Measurements from ENCODE around the gene PPP2R5A. TPM values are rescaled to one million over a fixed set of nuclear protein-coding genes. Genes with fewer than 3 reads are reported as not detected.

Gene PPP2R5A
- polyA plus RNA-seq, 3 donors, result 28.1 to 38.4 (median 31.1) TPM

DNA sequence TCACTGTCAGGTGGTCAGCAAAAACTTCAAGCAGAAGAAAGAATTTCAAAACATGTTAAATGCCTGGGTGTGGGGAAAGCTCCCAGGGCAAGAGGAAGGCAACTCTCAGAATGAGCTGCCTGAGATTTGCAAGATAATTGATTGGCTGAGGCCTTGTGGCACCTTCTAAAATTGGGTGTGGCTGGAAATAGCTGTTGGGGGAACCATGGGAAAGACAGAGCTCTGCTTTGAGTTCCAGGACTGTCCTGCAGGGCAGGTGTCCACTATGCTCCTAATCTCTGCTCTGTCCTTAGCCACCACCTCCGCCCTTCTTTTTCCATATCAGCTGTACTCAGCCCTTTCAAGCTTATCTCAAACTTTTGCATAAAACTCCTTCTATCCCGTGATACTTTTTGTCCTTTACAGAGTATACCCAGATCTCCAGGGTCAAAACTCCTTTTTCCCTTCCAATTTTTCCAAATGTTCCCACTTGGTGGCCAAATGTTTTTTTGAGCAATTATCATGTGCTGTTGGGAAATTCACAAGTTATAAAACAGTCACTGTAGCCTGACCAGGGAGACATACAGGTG, 23.8 kb upstream of the PPP2R5A start:
- no peaks in the 10 kb centered on the region for H3K9me3 ChIP-seq (replicated peaks in 1 of 2; ENCODE audit: control insufficient read depth in 1 of 2, insufficient read depth in 1 of 2, low read length in 2 of 2)
- intact Hi-C loops (cut with micrococcal nuclease), result loop anchor here in 1 of 2 donors (5.0 kb wide), 1 partner anchor 44 kb away; no protein-coding TSS in a partner anchor
- H4K20me1 ChIP-seq (ENCODE audit: insufficient read depth, low read length), result no peaks in the 10 kb centered on the region
- no peaks in the 10 kb centered on the region for H3K27me3 ChIP-seq (ENCODE audit: control insufficient read depth in 2 of 2, insufficient read depth in 2 of 2, low read length in 2 of 2)
- H3K9ac ChIP-seq (ENCODE audit: insufficient read depth, low read length, poor library complexity, severe bottlenecking), result no peak overlapping the region
- DNase-seq, result no peak
- Mint-ChIP-seq H3K27me3 (ENCODE audit: low read depth in 3 of 3) (no peaks in the 10 kb centered on the region), H3K9me3 (peaks cover 0 to 6% (median 0%) of the 10 kb centered on the region in 7 donors), H3K4me3 (no peak overlapping the region), H3K36me3 (peaks cover 4 to 10% of the 10 kb centered on the region in 2 donors), H3K4me1 (peaks cover 50% of the 10 kb centered on the region), H3K27ac (peak overlapping the region in 4 of 7 donors; percentile 35 to 51 (median 40))
- peak overlapping the region; percentile 19 for H2AFZ ChIP-seq (ENCODE audit: insufficient read depth, low read depth, low read length, poor library complexity, severe bottlenecking)
- no peaks in the 10 kb centered on the region for H3K36me3 ChIP-seq (replicated peaks in 1 of 2; ENCODE audit: control insufficient read depth in 1 of 2, insufficient read depth in 2 of 2, low read length in 2 of 2)
- H3K4me1 ChIP-seq (ENCODE audit: control insufficient read depth in 1 of 2, insufficient read depth in 2 of 2, low read length in 2 of 2), result peaks cover 39 to 48% of the 10 kb centered on the region in 2 donors
- WGBS (ENCODE audit: insufficient coverage), result 90% methylated on average over 1 of the region's 2 CpGs
- H3K4me2 ChIP-seq (replicated peaks; ENCODE audit: extremely low read depth, low read length, poor library complexity, severe bottlenecking), result no peak overlapping the region
- TF ChIP-seq, protein P1, sequence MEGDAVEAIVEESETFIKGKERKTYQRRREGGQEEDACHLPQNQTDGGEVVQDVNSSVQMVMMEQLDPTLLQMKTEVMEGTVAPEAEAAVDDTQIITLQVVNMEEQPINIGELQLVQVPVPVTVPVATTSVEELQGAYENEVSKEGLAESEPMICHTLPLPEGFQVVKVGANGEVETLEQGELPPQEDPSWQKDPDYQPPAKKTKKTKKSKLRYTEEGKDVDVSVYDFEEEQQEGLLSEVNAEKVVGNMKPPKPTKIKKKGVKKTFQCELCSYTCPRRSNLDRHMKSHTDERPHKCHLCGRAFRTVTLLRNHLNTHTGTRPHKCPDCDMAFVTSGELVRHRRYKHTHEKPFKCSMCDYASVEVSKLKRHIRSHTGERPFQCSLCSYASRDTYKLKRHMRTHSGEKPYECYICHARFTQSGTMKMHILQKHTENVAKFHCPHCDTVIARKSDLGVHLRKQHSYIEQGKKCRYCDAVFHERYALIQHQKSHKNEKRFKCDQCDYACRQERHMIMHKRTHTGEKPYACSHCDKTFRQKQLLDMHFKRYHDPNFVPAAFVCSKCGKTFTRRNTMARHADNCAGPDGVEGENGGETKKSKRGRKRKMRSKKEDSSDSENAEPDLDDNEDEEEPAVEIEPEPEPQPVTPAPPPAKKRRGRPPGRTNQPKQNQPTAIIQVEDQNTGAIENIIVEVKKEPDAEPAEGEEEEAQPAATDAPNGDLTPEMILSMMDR (IDR thresholded peaks at IDR 0.05), result no peak
- H3K27ac ChIP-seq (ENCODE audit: low read depth in 1 of 2, low read length in 2 of 2), result peak overlapping the region in 1 of 2 donors; percentile 26
- no peaks in the 10 kb centered on the region for H3K79me2 ChIP-seq (ENCODE audit: insufficient read depth, low read length)
- H3K4me3 ChIP-seq (replicated peaks in 1 of 3; ENCODE audit: low read depth in 2 of 3, low read length in 3 of 3), result no peak overlapping the region

DNA sequence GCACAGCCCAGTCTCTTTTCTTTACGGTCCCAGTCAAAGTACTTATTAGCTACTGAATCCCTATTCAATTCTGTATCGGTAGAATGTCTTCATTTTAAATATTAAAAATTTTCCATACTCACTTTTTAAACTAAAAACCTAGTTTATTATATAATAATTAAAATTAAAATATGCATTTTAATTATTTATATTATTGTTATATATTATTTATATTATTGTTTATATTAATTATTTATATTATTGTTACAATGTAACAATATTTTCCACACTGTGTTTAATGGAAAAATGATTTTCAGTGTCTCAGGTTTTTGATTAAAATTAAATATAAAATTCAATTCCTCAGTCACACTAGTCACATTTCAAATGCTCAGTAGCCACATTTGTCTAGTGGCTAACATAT, 18.2 kb upstream of the PPP2R5A start:
- H3K9ac ChIP-seq (ENCODE audit: insufficient read depth, low read length, poor library complexity, severe bottlenecking), result no peak overlapping the region
- Mint-ChIP-seq H3K27ac (no peak overlapping the region), H3K27me3 (ENCODE audit: low read depth in 3 of 3) (peaks cover 0 to 3% (median 0%) of the 10 kb centered on the region in 3 donors), H3K36me3 (no peaks in the 10 kb centered on the region), H3K9me3 (no peaks in the 10 kb centered on the region), H3K4me3 (no peak overlapping the region), H3K4me1 (peaks cover 8% of the 10 kb centered on the region)
- H3K36me3 ChIP-seq (replicated peaks in 1 of 2; ENCODE audit: control insufficient read depth in 1 of 2, insufficient read depth in 2 of 2, low read length in 2 of 2), result no peaks in the 10 kb centered on the region
- H3K27ac ChIP-seq (ENCODE audit: low read depth in 1 of 2, low read length in 2 of 2), result no peak overlapping the region
- DNase-seq, result no peak
- no peaks in the 10 kb centered on the region for H4K20me1 ChIP-seq (ENCODE audit: insufficient read depth, low read length)
- no CpG with 5 or more reads among the region's 2 CpGs for WGBS (ENCODE audit: insufficient coverage)
- H2AFZ ChIP-seq (ENCODE audit: insufficient read depth, low read depth, low read length, poor library complexity, severe bottlenecking), result peak overlapping the region; percentile 33
- H3K4me2 ChIP-seq (replicated peaks; ENCODE audit: extremely low read depth, low read length, poor library complexity, severe bottlenecking), result no peak overlapping the region
- peaks cover 4 to 5% of the 10 kb centered on the region in 2 donors for H3K4me1 ChIP-seq (ENCODE audit: control insufficient read depth in 1 of 2, insufficient read depth in 2 of 2, low read length in 2 of 2)
- H3K4me3 ChIP-seq (replicated peaks in 1 of 3; ENCODE audit: low read depth in 2 of 3, low read length in 3 of 3), result no peak overlapping the region
- intact Hi-C loops (cut with micrococcal nuclease), result no loop called here
- TF ChIP-seq, protein P1 (IDR thresholded peaks at IDR 0.05), result no peak
- no peaks in the 10 kb centered on the region for H3K79me2 ChIP-seq (ENCODE audit: insufficient read depth, low read length)
- H3K27me3 ChIP-seq (ENCODE audit: control insufficient read depth in 2 of 2, insufficient read depth in 2 of 2, low read length in 2 of 2), result no peaks in the 10 kb centered on the region
- no peaks in the 10 kb centered on the region for H3K9me3 ChIP-seq (replicated peaks in 1 of 2; ENCODE audit: control insufficient read depth in 1 of 2, insufficient read depth in 1 of 2, low read length in 2 of 2)
